Measurements from ENCODE around the gene ALLC. TPM values are rescaled to one million over a fixed set of nuclear protein-coding genes. Genes with fewer than 3 reads are reported as not detected.

Gene ALLC
- total RNA-seq: not detected in 2 replicates

DNA sequence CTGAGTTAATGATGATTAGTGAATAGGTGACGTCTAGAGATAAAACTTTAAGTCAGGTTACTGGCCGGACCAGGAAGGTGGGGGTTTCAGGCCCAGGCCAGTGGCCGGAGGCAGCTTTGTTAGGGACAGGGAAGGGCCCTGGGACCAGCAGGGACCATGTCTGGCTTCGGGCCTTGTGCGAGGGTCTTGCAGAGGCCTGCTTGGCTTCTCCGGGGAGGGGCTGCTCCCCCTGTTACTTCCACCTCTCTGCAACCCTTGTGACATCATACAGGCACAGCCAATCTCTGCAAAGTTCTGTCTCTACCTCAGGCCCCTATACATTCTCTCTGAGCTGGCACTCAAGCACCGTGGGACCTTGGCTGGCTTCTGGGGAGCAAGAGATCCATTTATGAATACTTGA is at the start of gene ALLC:
Gene ALLC (plus strand): TSS at position 320 of the 400 bp plus-strand sequence. CDS start 12,958 bp downstream, outside the sequence.

GRCh38 chr2:3703236-3703756 is 45.3 kb downstream of the ALLC start, which contains the start of gene DCDC2C:
DCDC2C (plus strand) TSS chr2:3703575; CDS start chr2:3703752, 177 bp downstream.

Other genes with a start within 250 kb of the ALLC start
- gene ADI1, start 138.7 kb upstream of the ALLC start, total RNA-seq: 39.0 and 52.3 TPM in 2 replicates
- 42.1 and 42.6 TPM in 2 replicates for gene RNASEH1, start 99.9 kb upstream of the ALLC start, total RNA-seq
- gene RPS7, start 82.9 kb upstream of the ALLC start, total RNA-seq: 2,040 and 2,514 TPM in 2 replicates
- not detected in 2 replicates for gene COLEC11, start 63.1 kb upstream of the ALLC start, total RNA-seq
- gene DCDC2C, start 45.4 kb downstream of the ALLC start, total RNA-seq: not detected in 2 replicates

All from epithelial cell of umbilical artery (primary cell).